ENCODE data around the gene RGS14. TPM values are rescaled to one million over a fixed set of nuclear protein-coding genes. Genes with fewer than 3 reads are reported as not detected.

The RGS14 gene
- polyA plus RNA-seq, 6 donors from 2014 or later = 16.6 to 41.1 (median 23.2) TPM

DNA sequence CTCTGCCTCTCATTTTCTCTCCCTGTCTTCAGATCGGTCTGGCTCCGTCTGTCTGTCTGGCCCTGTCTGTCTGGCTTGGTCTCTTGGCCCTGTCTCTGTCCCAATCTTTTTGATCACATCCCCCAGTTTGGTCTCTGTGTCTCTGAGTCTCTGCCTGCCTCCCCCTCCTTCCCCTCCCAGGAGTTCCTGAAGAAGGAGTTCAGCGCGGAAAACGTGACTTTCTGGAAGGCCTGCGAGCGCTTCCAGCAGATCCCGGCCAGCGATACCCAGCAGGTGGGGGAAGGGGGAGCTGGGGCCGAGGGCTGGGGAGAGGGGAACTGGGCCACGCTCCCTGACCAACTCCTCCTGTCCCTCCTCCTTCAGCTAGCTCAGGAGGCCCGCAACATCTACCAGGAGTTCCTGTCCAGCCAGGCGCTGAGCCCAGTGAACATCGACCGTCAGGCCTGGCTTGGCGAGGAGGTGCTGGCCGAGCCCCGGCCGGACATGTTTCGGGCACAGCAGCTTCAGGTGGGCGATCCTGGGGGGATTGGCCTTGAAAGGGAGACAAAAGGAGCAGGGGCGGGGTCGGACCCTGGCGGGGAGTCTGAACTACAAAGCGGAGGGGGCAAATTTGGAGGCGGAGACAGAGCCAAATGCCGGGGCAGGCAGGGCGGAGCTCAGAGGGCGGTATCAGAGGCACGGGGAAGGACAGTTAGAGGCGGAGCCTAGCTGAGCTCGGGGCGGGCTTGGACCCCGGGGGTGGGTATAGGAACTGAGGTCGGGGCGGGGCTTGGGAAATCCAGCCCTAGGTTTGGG, 9.0 kb downstream of the RGS14 start:
- Mint-ChIP-seq H3K4me3 (peak overlapping the region in 1 of 8 donors; percentile 64), H3K27me3 (no peaks in the 10 kb centered on the region), H3K27ac (no peak overlapping the region), H3K9me3 (no peaks in the 10 kb centered on the region), H3K4me1 (peaks cover 47 to 55% (median 53%) of the 10 kb centered on the region in 3 donors), H3K36me3 (peaks cover 4 to 16% of the 10 kb centered on the region in 2 donors)
- DNase-seq = no peak
- ATAC-seq (ENCODE audit: low read depth in 2 of 2) = no peak

DNA sequence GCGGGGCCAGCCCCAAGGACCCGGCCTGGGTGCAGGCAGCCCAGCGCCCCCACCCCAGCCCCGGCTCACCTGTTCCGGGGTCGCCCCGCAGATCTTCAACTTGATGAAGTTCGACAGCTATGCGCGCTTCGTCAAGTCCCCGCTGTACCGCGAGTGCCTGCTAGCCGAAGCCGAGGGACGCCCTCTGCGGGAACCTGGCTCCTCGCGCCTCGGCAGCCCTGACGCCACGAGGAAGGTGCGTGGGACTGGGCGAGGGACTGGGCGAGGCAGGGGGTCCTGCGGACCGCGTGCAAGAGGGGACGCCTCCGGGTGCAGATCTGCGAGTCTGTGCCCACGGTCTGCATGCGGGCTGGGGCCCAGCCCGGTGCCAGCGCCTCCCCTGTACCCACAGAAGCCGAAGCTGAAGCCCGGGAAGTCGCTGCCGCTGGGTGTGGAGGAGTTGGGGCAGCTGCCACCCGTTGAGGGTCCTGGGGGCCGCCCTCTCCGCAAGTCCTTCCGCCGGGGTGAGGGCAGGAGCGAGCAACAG, 9.7 kb downstream of the RGS14 start:
- Mint-ChIP-seq H3K4me1 (peaks cover 44 to 54% (median 53%) of the 10 kb centered on the region in 3 donors), H3K9me3 (no peaks in the 10 kb centered on the region), H3K27me3 (no peaks in the 10 kb centered on the region), H3K36me3 (peaks cover 4 to 16% of the 10 kb centered on the region in 2 donors), H3K27ac (no peak overlapping the region), H3K4me3 (no peak overlapping the region)
- no peak for DNase-seq
- no peak for ATAC-seq (ENCODE audit: low read depth in 2 of 2)

DNA sequence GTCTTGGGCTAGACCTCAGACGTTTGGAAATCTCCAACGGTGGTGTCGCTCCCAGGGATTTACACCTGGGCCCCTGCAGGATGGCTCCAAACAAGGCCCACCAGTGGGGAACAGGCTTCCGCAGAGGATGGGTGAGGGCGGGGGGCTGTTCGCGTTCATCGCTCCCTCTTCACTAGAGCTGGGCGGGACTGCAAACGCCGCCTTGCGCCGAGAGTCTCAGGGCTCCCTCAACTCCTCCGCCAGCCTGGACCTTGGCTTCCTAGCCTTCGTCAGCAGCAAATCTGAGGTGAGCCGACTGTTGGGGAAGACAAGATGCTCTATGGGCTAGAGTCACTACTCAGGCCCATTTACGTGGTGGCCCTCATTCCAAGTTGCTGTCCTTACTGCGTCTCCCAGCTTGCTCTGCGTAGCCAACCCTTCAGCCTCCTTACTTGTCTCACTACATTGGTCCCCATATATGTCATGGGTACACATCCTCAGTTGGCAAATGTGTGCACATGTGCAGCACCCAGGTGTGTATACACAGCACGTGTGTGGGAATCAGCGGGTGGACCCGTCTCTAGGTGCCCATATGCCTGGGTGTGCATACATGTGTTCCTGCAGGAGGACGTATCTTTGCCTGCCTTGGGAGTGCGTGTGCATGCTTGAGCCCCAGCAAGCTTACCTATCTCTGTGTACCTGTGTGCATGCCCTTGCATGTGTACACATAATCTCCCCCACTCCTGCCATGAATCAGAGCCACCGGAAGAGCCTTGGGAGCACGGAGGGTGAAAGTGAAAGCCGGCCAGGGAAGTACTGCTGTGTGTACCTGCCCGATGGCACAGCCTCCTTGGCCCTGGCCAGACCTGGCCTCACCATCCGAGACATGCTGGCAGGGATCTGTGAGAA, 10.5 kb downstream of the RGS14 start:
- ATAC-seq (ENCODE audit: low read depth in 2 of 2) = no peak

DNA sequence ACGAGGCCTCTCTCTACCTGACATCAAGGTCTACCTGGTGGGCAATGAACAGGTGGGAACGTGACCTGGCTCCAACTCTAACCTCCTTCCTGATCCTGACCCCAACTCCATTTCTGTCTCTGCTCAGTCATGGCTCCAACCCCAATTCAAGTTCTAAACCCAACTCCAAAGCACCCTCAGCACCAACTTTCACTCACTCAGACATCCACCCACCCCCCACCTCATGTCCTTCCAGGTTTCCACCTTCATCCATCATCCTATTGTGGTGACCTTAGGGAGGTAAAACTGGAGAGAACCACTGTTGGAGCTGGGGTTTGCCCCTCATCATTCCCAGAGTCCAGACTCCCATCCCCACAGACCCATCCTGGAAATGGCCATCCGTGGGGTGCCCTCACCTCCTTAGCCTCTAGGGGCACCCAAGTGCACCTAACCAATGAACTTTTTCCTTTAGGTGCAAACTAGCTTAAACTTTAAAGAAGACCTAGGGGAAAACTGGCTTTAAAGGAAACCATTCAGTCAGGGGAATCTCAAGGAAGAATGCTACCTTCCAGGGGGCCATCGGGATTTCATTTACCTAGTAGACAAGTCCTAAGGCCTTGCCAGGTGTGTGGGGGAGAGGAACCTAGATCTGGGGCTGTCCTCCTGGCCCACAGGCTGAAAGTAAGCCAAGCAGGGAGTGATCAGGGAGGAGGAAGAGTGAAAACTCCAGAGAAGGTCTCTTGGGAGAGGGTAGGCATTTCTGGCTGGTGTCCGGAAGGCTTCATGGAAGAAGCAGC, 11.3 kb downstream of the RGS14 start:
- no peak for DNase-seq
- Mint-ChIP-seq H3K36me3 (peaks cover 4 to 16% of the 10 kb centered on the region in 2 donors), H3K27me3 (no peaks in the 10 kb centered on the region), H3K4me1 (peaks cover 37 to 54% (median 53%) of the 10 kb centered on the region in 3 donors), H3K27ac (peak overlapping the region in 4 of 6 donors; percentile 34 to 90 (median 72)), H3K9me3 (no peaks in the 10 kb centered on the region), H3K4me3 (peak overlapping the region in 3 of 8 donors; percentile 14 to 53 (median 50))
- ATAC-seq (ENCODE audit: low read depth in 2 of 2) = peak in 1 of 2 donors; percentile 37

More for the DNA sequence above, 10.5 kb downstream of the RGS14 start:
- H3K9me3 Mint-ChIP-seq = no peaks in the 10 kb centered on the region
- no peaks in the 10 kb centered on the region for H3K27me3 Mint-ChIP-seq
- no peak for DNase-seq
- peak overlapping the region in 1 of 6 donors; percentile 56 for H3K27ac Mint-ChIP-seq
- H3K36me3 Mint-ChIP-seq = peaks cover 4 to 16% of the 10 kb centered on the region in 2 donors
- H3K4me1 Mint-ChIP-seq = peaks cover 39 to 54% (median 52%) of the 10 kb centered on the region in 3 donors
- H3K4me3 Mint-ChIP-seq = peak overlapping the region in 1 of 8 donors; percentile 82

DNA sequence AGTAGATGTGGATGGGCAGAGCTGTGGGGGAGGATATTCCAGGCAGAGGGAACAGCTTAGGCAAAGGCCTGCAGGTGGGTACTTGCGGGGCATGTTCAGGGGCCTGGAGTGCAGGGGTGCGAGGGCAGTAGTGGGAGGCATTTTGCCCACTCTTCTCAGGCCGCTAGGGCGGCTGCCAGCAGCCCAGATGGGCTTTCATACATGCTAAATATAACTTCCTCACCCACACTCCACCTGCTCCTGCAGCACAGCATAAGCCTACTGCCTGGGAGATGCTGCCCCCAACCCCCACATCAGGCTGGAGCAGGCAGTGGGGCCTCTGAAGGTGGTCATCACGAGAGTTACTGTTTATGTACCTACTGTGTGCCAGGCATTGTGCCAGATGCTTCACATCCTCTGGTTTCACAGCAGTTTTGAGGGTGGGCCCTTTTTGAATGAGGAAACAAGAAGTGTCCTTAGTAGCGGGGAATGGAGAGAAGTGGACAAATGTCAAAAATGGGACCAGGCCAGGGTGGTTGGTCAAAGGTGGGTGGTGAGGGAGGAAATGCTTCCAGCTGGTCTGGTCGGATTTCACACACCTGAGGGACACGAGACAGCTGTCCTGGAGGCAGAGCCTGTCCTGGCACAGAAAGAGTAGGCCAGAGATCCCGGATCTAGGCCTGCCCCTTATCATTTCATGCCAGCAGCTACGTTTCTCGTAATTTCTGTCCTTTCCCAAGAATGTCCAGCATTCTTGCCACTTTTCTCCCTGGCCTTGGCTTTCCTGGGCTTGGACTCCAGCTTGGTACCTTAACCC, 12.1 kb downstream of the RGS14 start:
- Mint-ChIP-seq H3K9me3 (no peaks in the 10 kb centered on the region), H3K27ac (peak overlapping the region in 2 of 6 donors; percentile 65 to 80), H3K4me1 (peaks cover 32 to 48% (median 46%) of the 10 kb centered on the region in 3 donors)

DNA sequence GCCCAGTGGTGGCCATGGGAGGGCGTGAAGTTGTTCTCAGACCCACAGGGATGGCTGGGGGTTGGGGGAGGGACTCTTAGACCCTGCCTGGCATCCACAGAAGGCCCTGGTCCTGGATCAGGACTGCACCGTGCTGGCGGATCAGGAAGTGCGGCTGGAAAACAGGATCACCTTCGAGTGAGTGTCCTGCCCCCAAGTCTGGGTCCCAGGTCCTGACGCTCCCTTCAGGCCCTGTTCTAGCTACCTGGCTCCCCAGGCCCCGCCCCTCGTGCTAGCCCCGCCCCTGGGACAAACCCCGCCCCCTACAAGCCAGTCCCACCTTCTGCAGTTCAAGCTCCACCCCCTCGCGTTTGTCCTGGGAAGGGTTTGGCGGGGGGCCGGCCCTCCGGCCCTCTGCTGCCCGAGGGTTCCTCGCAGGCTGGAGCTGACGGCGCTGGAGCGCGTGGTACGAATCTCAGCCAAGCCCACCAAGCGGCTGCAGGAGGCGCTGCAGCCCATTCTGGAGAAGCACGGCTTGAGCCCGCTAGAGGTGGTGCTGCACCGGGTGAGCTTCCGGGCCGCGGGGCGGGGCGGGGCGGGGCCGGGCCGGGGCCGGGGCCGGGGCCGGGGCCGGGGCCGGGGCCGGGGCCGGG, 12.9 kb downstream of the RGS14 start:
- H3K4me1 Mint-ChIP-seq = peaks cover 32 to 47% (median 42%) of the 10 kb centered on the region in 3 donors
- H3K36me3 Mint-ChIP-seq = peaks cover 4 to 16% of the 10 kb centered on the region in 2 donors
- H3K27me3 Mint-ChIP-seq = no peaks in the 10 kb centered on the region
- H3K27ac Mint-ChIP-seq = peak overlapping the region in 1 of 6 donors; percentile 11
- DNase-seq (no peak), ATAC-seq (ENCODE audit: low read depth in 2 of 2) (peak; percentile 84 to 90)
- H3K9me3 Mint-ChIP-seq = no peaks in the 10 kb centered on the region
- peak overlapping the region in 2 of 8 donors; percentile 30 to 49 for H3K4me3 Mint-ChIP-seq

More for the DNA sequence above, 12.1 kb downstream of the RGS14 start:
- Mint-ChIP-seq H3K27me3 (no peaks in the 10 kb centered on the region), H3K36me3 (peaks cover 4 to 16% of the 10 kb centered on the region in 2 donors), H3K4me3 (peak overlapping the region in 3 of 8 donors; percentile 29 to 58 (median 53))
- ATAC-seq (ENCODE audit: low read depth in 2 of 2) = no peak
- DNase-seq = no peak

DNA sequence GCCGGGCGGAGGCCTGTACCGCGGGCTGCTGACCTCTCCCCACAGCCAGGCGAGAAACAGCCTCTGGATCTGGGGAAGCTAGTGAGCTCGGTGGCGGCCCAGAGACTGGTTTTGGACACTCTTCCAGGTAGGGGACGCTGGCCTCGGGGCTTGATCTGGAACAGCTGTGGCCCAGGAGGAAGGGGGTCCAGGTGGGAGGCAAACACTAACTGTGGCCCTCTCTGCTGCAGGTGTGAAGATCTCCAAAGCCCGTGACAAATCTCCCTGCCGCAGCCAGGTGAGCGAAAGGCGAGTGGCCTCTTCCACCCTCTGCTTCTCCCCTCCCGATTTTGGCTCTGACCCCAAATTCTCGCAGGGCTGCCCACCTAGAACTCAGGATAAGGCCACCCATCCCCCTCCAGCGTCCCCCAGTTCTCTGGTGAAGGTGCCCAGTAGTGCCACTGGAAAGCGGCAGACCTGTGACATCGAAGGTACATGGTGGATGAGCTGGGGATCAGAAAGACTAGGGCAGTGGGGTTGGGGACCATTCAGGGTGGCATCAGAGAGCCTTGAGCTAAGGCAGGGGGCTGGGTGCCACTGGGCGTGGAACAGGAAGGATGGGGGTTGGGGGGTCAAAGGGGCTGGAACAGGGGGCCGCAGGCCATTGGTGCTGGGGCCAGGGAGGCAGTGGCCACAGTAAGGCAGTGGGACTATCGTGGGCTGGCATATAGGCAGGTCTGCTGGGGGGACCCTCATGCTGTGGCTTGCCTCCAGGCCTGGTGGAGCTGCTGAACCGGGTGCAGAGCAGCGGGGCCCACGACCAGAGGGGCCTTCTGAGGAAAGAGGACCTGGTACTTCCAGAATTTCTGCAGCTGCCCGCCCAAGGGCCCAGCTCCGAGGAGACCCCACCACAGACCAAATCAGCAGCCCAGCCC, 13.7 kb downstream of the RGS14 start:
- ATAC-seq (ENCODE audit: low read depth in 2 of 2) = no peak
- no peak for DNase-seq
- Mint-ChIP-seq H3K4me3 (peak overlapping the region in 7 of 8 donors; percentile 3 to 76 (median 47)), H3K27ac (peak overlapping the region in 4 of 6 donors; percentile 29 to 80 (median 68)), H3K27me3 (no peaks in the 10 kb centered on the region), H3K36me3 (peaks cover 4 to 16% of the 10 kb centered on the region in 2 donors), H3K9me3 (no peaks in the 10 kb centered on the region), H3K4me1 (peaks cover 30 to 42% (median 40%) of the 10 kb centered on the region in 3 donors)

DNA sequence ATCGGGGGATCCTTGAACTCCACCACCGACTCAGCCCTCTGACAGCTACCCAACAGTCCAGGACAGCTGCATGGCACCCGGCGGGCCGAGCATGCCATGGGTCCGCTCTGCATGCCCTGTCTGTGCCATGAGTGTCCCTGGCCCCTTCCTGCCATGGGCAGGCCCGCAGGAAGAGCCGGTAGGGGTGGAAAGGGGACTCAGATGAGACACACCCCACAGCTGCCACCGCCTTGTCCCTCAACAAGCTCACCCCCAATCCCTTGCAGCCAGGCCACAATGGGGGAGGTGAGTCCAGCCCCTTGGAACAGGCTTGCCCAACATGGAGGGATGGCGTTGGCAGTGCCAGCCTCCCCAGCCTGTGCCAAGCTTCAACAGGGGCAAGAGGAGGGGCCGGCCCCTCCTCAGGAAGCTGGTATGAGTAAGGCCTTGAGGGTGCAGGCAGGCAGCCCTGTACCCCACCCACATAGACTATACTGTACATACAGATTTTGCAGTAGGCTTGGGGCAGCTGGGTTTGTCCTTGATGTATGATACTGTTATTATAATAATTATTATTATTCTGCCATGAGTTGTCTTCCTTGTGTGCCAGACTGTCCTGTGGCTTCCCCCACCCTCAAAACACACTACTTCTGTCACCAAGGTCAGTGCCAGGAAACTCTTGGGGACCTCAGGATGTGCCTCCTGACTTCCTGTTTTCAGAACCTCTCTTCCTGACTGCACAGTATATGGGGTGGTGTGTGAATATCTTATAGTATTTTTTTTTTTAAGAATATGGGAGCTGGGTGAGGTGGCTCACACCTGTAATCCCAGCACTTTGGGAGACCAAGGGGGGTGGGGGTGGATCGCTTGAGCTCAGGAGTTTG, 14.5 kb downstream of the RGS14 start:
- no peak for DNase-seq
- peak overlapping the region in 4 of 6 donors; percentile 44 to 90 (median 81) for H3K27ac Mint-ChIP-seq
- H3K4me3 Mint-ChIP-seq = peak overlapping the region in 6 of 8 donors; percentile 10 to 76 (median 50)
- ATAC-seq (ENCODE audit: low read depth in 2 of 2) = peak in 1 of 2 donors; percentile 20
- peaks cover 4 to 16% of the 10 kb centered on the region in 2 donors for H3K36me3 Mint-ChIP-seq
- peaks cover 29 to 42% (median 40%) of the 10 kb centered on the region in 3 donors for H3K4me1 Mint-ChIP-seq
- H3K9me3 Mint-ChIP-seq = no peaks in the 10 kb centered on the region
- no peaks in the 10 kb centered on the region for H3K27me3 Mint-ChIP-seq

DNA sequence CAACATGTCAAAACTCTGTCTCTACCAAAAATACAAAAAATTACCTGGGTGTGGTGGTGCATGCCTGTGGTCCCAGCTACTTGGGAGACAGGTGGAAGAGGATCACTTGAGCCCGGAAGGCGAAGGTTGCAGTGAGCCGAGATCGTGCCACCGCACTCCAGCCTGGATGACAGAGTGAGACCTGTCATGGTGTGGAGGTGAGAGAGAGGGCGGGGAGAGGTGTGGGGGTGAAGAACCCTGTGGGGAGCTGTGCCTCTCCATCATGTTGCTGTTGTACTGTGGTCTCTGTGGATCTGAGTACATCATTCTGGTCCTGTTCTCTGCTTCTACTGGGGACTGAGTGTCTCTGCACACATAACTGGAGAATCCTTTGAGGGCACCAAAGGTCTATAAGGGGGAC, 15.2 kb downstream of the RGS14 start:
- Mint-ChIP-seq H3K9me3 (no peaks in the 10 kb centered on the region), H3K36me3 (peaks cover 4 to 16% of the 10 kb centered on the region in 2 donors), H3K4me3 (peak overlapping the region in 3 of 8 donors; percentile 10 to 53 (median 44)), H3K4me1 (peaks cover 29 to 42% (median 40%) of the 10 kb centered on the region in 3 donors), H3K27me3 (no peaks in the 10 kb centered on the region), H3K27ac (peak overlapping the region in 3 of 6 donors; percentile 50 to 82 (median 80))
- ATAC-seq (ENCODE audit: low read depth in 2 of 2) = no peak
- no peak for DNase-seq

DNA sequence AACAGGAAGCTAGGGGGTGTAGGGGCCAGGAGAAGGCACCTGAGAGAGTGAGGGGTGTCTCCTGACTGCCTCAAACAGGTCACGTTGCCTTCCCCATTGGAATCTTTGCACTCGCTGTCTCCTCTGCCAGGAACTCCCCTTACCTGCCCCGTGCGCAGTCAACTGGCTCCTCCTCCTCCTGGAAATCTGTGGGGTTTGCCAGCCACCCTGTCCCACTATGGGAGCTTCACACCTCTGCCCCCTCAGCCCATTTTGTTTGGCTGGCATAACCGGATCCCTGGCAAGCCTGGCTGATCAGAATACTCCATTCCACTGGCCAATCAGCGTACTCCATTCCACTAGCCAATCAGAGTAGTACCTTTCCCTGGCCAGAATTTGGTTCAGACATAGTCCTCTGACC, 16.1 kb downstream of the RGS14 start:
- no peak for DNase-seq
- peaks cover 22 to 39% (median 36%) of the 10 kb centered on the region in 3 donors for H3K4me1 Mint-ChIP-seq

More for the DNA sequence above, 16.1 kb downstream of the RGS14 start:
- Mint-ChIP-seq H3K27ac (peak overlapping the region in 2 of 6 donors; percentile 15 to 90), H3K9me3 (no peaks in the 10 kb centered on the region), H3K27me3 (no peaks in the 10 kb centered on the region), H3K4me3 (no peak overlapping the region), H3K36me3 (peaks cover 0 to 7% of the 10 kb centered on the region in 2 donors)
- ATAC-seq (ENCODE audit: low read depth in 2 of 2) = no peak
